ENCODE measurements around the gene PTH2.

The PTH2 gene

GRCh38 chr19:49415102-49415809 lies 8.0 kb downstream of the PTH2 start:
- peak in 1 of 56 donors; percentile 3 for DNase-seq

GRCh38 chr19:49414256-49414655 lies 9.0 kb downstream of the PTH2 start:
- DNase-seq: no peak

DNA sequence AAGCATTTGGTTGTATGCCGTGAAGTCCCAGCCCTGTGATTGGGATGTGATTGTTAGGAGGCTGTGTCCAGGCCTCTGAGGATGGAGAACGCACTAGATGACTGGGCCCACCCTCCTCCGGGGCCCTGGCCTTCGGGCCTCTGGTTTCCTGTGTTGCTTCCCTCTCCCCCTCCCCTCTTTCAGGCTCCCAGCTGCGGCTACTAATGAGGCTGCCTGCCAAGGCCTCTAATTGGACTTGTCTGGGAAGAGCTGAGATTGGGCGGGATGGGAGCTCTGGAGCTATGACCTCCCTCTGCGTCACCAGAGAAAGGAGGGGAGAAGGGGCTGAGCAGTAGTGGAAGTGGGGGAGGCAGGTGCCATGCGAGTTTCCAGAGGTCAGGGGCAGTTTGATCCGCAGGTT lies 9.9 kb downstream of the PTH2 start:
- DNase-seq: no peak

DNA sequence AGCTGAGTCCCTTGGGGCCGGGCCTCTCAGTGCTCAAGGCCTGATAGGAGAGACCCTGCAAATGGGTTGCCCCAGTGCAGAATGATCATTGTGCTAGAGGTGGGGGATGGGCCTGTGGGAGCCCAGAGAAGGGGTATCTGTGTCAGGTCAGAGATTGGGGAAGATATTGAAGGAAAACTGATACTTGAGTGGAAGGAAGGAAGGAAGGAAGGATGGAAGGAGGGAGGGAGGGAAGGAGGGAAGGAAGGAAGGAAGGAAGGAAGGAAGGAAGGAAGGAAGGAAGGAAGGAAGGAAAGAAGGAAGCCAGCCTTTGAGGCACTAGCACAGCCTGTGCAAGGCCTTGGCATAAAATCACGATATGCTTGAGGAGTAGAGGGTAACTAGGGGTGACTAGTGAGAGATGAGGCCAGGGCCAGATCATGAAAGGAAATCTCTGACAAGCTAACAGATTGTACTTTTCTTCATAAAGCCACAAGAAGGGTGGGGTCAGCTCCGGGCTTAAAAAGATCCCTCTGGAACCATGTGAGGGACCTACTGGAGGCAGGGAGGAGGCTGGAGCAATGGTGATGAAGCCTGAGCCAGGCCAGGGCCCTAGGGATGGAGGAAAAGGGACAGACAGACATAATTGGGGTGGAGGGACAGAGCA lies 11.4 kb downstream of the PTH2 start:
- no peak for DNase-seq

- DNase-seq: no peak
Measured at GRCh38 chr19:49409441-49410029, 13.7 kb downstream of the PTH2 start.

DNA sequence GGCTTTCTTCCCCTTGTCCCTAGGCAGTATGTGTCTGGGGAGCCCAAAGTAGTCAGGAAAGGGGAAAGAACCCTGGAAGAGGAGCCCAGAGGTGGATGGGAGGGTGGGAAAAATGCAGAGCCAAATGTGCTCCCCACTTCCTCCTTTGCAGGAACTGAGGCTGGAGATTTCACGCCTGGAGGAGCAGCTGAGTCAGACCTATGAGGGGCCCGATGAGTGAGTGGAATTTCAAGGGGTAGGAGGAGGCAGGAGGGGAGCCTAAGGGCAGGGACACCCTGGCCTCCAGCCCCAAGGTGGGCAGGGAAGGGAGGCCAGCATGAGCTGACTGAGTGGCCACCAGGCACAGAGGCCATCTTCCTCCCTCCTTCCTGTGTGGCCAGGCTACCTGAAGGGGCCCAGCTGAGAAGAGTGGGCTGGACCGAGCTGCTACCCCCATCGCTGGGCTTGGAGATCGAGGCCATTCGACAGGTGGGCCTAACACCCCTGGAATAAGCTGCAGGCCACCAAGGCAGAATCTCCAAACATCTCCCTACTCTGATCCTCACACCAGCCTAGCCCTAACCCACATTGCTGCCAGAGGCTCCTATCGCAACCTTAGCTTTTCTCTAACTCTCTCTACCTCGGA lies 14.3 kb downstream of the PTH2 start:
- no peak for DNase-seq

GRCh38 chr19:49407482-49408015 lies 15.7 kb downstream of the PTH2 start:
- no peak for DNase-seq

GRCh38 chr19:49407079-49407478 lies 16.2 kb downstream of the PTH2 start:
- no peak for DNase-seq

DNA sequence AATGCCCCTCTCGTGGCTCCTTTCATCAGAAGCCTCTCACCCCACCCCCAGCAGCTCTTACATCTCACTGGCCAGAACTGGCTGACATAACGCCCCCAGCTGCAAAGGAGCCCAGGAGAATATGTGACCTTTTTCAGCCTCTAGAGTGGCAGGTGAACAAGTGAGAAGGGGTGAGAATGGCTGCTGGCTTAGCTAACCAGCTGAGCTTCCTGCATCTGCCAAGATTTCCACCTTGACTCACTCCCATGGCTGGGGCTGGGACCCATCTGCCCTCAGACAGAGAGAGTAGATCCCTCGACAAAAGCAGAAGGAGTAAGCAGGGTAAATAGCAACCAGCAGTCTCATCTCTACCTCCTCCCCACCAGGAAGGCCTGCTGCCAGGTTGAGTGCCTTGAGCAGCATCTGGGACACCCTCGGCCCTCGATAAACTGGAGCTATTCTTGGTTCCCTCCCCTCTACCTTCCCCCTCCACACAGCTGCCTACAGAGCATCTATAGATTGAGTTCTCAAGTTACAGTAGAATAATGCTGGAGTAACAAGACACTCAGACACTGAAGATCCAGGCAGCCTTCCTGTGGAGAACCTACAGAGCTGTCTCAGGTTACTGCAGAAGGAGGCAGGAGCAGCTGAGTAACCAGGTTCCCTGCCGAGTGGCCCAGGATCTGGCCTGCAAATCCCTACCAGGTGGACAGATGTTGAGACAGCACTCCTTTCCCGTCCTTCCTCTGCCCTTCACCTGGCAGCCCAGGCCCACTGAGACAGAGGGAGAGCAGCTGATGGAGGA lies 19.6 kb downstream of the PTH2 start:
- no peak for DNase-seq

DNA sequence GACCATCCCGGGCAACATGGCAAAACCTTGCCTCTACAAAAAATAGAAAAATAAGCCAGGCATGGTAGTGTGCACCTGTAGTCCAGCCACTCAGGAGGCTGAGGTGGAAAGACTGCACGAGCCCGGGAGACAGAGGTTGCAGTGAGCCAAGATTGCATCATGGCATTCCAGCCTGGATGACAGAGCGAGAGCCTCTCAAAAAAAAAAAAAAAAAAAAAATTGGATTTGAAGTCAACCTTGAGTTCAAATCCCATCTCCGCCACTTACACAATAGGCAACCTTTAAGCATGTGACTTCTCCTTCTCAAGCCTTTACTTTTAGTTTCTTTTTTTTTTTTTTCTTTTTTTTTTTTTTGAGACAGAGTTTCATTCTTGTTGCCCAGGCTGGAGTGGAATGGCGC lies 23.2 kb downstream of the PTH2 start:
- DNase-seq: no peak

GRCh38 chr19:49398931-49399330 lies 24.3 kb downstream of the PTH2 start:
- DNase-seq: no peak

GRCh38 chr19:49398001-49398615 lies 25.1 kb downstream of the PTH2 start:
- DNase-seq: no peak

- DNase-seq: no peak
Measured at GRCh38 chr19:49396738-49397505, 26.3 kb downstream of the PTH2 start.

- no peak for DNase-seq
Measured at GRCh38 chr19:49395581-49396407, 27.4 kb downstream of the PTH2 start.

GRCh38 chr19:49393881-49394280 lies 29.4 kb downstream of the PTH2 start:
- no peak for DNase-seq

DNA sequence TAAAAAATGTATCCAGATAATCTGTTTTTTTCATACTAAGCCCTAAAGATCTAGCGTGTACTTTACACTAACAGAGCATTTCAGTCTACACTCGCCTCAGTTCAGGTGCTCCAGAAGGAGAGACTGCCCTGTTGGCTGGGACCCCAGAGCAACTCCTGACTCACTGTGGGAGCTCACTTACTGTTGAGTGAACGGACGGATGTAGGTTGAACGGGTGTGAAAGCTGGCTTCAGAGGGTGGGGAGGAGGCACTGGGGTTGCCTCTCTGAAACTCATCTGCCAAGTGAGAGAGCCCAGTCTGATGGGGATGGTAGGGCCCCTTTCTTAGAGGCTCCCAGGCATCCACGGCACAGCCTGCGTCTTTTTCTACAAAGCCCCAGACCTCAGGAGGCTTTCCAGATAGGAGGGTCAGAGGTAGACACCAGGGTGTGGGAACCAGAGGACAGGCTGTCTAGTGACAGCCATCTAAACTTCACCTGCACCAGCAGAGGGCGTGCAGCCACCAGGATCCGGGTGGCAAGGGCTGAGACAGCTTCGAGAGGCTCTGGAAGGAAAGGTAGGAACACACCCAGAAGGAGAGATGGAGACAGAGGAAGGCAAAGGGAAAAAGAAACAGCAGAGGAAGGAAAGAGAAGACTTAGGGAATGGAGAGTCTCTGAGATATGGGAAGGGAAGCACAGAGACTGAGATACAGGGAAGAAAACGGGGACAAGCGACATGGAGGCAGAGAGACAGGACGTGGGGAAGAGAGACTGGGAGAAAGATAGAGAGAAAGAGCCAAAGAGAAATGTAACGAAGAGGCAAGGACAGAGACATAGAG lies 31.5 kb downstream of the PTH2 start:
- peak in 47 of 56 donors; percentile 2 to 73 (median 30) for DNase-seq

GRCh38 chr19:49390929-49391359 lies 32.3 kb downstream of the PTH2 start:
- DNase-seq: no peak

Measured in amygdala (tissue), 56 donors.